KOPT-K1 (cell line): Measurements from ENCODE around the gene RBP7.
"Not testable (repeated sequence)": the region's sequence is repeated elsewhere in the genome, so short reads cannot be mapped to it uniquely, and the experiment has no call there.

Experiments
- H3K27ac ChIP-seq: fragments of 200-600 bp; sonication (generic); 2 replicates; pipeline ENCODE4 v1.5.1; 2016; ENCODE audit warnings: antibody characterized with exemption, mild to moderate bottlenecking, low read depth, low read length; ENCODE audit not compliant: poor library complexity, severe bottlenecking
- H3K36me3 ChIP-seq: fragments of 200-600 bp; sonication (generic); 2 replicates; pipeline ENCODE4 v1.5.1; 2017; ENCODE audit warnings: antibody characterized with exemption, mild to moderate bottlenecking, low read length, moderate library complexity; ENCODE audit not compliant: insufficient read depth
- H3K9me3 ChIP-seq: fragments of 200-600 bp; sonication (generic); 2 replicates; pipeline ENCODE4 v1.5.1; 2017; ENCODE audit warnings: antibody characterized with exemption, low read length, mild to moderate bottlenecking; ENCODE audit not compliant: insufficient read depth, poor library complexity, severe bottlenecking

RBP7 gene

DNA sequence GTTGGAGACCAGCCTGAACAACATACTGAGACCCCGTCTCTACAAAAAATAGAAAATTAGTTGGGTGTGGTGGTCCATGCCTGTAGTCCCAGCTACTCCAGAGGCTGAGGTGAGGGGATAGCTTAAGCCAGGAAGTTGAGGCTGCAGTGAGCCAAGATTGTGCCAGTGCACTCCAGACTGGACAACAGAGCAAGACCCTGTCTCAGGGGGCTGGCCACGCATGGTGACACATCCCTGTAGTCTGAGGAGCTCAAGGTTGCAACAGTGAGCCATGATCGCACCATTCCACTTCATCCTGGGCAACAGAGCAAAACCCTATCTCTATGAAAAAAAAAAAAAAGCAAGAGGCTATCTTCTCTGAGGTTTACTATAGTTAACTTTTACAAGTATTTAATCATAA, 23.1 kb downstream of the RBP7 start:
- Histone ChIP-seq H3K36me3 (no peaks in the 10 kb centered on the region), H3K9me3 (no peaks in the 10 kb centered on the region), H3K27ac (no peak overlapping the region)

DNA sequence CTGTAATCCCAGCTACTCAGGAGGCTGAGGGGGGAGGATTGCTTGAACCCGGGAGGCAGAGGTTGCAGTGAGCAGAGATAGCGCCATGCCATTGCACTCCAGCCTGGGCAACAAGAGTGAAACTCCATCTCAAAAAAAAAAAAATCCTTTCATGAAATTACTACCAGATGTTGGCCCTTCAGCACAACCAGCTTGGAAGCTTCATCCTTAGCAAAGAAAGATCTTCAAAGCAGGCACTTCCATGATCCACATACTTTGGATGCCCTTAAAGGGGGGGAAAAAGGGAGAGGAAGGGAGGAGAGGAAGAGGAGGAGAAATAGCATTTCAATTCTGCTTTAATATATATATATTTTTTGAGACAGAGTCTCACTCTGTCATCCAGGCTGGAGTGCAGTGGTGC, 23.6 kb downstream of the RBP7 start:
- not testable (repeated sequence) for H3K9me3 ChIP-seq, H3K36me3 ChIP-seq, H3K27ac ChIP-seq

DNA sequence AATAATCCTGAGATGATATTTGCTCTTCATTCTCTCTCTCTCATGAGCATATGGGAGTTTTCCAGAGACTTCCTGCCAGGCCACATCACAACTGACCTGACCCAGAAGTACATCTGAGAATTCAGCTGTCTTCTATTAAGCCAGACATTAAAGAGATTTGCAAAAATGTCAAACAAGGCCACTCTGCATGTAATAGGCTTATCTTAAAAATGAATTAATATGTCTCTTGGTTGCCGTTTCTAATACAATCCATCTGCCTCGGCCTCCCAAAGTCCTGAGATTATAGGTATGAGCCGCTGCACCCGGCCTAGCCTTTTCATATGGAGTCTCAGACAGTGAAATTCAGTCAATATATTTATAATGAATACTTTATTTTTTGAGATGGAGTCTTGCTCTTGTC, 25.0 kb downstream of the RBP7 start:
- not testable (repeated sequence) for H3K27ac ChIP-seq, H3K9me3 ChIP-seq, H3K36me3 ChIP-seq

DNA sequence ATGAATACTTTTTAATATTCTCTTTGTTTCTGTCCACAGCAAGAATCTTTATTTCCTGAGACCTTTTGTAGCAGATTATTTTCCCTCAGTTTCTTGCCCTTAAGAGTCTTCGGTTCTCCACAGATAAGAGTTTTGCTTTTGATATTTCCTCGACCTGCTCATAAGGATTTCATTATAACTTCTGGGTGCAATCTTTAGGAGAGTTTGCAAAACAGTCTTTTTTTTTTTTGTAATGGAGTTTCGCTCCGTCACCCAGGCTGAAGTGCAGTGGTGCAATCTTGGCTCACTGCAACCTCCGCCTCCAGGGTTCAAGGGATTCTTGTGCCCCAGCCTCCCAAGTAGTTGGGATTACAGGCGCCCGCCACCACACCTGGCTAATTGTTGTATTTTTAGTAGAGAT, 25.6 kb downstream of the RBP7 start:
- H3K36me3 ChIP-seq = no peaks in the 10 kb centered on the region
- no peak overlapping the region for H3K27ac ChIP-seq

DNA sequence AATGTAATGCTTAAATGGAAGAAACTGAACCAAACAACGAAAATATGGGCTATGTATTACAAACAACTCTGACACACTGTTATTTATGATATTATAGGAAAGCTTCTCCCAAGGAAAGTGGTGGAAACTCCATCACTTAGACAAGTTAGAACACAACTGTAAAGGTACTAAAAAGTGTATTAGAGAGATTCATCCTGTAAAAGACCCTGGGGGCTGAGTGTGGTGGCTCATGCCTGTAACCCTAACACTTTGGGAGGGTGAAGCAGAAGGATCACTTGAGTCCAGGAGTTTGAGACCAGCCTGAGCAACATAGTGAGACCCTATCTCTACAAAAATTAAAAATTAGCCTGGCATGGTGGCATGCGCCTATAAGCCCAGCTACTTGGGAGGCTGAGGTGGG, 28.3 kb downstream of the RBP7 start:
- H3K9me3 ChIP-seq = no peaks in the 10 kb centered on the region
- H3K36me3 ChIP-seq = no peaks in the 10 kb centered on the region
- no peak overlapping the region for H3K27ac ChIP-seq

More for the DNA sequence above, 25.6 kb downstream of the RBP7 start:
- H3K9me3 ChIP-seq = no peaks in the 10 kb centered on the region

DNA sequence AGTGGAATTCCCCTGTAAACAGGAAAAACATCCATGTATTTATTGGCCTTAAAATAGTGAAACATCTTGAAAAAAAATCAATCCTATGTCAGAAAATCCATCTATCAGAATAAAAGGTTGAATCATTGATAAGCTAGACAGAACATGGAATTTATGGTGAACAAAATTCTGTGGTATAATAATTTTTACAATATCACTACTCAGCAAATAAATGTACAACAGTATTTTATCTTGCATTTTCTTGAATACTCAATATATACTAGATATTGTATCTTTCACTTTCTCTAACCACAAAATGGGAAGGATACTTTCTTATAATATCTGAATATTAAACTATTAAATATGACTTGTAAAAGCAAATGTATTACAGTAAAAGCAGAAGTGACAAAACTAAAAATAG, 30.0 kb downstream of the RBP7 start:
- H3K36me3 ChIP-seq = no peaks in the 10 kb centered on the region
- H3K27ac ChIP-seq = no peak overlapping the region
- no peaks in the 10 kb centered on the region for H3K9me3 ChIP-seq

DNA sequence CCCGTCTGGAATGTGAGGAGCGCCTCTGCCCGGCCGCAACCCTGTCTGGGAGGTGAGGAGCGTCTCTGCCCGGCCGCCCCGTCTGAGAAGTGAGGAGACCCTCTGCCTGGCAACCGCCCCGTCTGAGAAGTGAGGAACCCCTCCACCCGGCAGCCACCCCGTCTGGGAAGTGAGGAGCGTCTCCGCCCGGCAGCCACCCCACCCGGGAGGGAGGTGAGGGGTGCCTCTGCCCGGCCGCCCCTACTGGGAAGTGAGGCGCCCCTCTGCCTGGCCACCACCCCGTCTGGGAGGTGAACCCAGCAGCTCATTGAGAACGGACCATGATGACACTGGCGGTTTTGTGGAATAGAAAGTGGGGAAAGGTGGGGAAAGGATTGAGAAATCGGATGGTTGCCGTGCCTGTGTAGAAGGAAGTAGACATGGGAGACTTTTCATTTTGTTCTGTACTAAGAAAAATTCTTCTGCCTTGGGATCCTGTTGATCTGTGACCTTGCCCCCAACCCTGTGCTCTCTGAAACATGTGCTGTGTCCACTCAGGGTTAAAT, 32.0 kb downstream of the RBP7 start:
- not testable (repeated sequence) for H3K36me3 ChIP-seq, H3K27ac ChIP-seq, H3K9me3 ChIP-seq

DNA sequence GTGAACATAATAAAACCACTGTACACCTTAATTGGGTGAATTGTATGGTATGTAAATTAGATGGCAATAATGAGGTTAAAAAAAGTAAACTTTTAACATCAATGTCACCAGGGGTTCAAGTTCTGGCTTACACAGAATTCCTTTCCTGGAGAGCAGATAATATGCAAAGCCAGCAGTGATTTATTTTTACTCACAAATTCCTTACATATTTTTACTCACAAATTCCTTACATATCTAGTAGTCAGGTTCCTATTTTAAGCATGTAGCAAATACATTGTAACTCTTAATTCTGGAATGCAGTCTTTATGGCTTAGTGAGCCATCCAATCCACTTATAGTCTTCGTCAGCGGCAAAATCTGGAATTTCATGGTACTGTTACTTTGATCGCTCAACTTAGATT, 34.4 kb downstream of the RBP7 start:
- no peak overlapping the region for H3K27ac ChIP-seq
- no peaks in the 10 kb centered on the region for H3K36me3 ChIP-seq
- no peaks in the 10 kb centered on the region for H3K9me3 ChIP-seq

DNA sequence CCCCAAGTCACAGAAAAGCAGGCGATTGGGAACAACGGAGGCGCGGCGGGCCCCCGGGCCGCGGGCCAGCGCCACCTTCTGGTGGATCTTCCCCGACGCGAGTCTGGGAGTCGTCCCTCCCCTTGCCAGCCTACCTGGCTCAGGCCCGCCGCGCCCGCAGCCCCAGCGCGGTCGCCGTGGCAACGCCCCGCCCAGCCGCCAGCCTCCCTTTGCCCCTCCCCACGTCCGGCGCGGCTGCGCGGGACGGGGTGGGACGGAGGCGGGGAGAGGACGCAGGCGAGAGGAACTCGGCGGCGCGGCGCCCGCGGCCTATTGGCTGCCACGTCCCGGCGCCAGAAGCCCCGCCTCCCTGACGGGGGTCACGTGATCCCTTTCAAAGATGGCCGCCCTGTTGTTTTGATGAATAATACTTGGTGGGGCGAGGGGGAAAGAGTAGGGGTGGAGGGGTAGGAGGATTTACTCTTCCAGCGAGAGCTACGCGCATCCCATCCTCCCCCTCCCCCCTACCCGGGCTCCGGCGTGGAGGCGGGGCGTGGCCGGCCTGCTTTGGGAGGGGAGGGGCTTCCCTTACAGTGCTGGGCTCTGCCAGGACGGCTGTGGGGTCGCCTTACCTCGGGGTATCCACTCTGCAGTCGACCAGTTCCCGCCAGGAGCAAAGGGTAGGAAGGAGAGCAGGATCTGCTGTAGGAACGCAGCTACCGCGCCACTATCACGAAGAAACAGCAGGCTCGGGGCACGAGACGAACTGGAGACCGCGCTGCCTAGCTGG, 35.7 kb downstream of the RBP7 start, which contains the start of gene UBE4B:
Gene UBE4B (plus strand): TSS at position 369 of the 769 bp plus-strand sequence. CDS start 713 bp downstream, outside the sequence.
- peaks cover 8% of the 10 kb centered on the region for H3K36me3 ChIP-seq
- no peaks in the 10 kb centered on the region for H3K9me3 ChIP-seq
- H3K27ac ChIP-seq = peak within 1 kb of the TSS; percentile 75

DNA sequence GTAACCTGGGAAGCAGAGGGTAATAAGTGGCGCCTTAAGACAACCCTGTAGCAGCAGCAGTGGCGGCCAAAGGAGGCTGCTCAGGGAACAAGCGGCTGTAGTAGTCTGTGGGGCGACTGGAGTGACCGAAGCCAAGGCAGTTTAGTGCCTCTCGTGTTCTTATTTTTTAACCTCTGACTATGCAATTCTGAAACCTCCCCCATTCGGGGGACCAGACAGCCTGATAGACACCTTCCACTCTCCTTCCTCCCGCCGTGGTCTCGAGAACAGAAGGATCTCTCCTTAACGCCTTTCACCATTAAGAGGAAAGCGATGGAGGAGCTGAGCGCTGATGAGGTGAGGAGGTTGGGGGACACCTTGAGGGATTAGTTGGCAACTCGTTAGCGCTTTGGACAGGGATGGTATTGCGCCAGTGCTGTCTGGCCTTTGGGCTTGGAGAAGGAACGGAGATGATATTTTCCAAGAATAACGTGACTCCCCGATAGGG, 36.4 kb downstream of the RBP7 start:
- Histone ChIP-seq H3K36me3 (peaks cover 15% of the 10 kb centered on the region), H3K9me3 (no peaks in the 10 kb centered on the region), H3K27ac (peak overlapping the region; percentile 75)

DNA sequence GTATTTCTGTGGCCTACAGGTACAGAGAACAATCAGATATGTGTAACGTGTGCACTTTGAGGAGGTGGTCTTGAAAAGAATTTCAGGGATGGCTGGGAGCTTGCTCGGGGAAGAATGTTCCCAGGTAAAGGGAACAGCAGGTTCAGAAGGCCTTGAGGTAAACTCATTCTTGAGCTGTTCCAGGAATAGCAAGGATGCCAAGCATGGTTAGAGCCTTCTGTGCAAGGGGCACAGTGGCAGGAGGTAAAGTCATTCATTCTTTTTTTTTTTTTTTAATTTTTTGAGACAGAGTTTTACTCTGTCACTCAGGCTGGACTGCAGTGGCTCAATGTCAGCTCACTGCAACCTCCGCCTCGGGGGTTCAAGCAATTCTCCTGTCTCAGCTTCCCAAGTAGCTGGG, 45.7 kb downstream of the RBP7 start:
- peaks cover 31% of the 10 kb centered on the region for H3K36me3 ChIP-seq
- no peaks in the 10 kb centered on the region for H3K9me3 ChIP-seq
- no peak overlapping the region for H3K27ac ChIP-seq

DNA sequence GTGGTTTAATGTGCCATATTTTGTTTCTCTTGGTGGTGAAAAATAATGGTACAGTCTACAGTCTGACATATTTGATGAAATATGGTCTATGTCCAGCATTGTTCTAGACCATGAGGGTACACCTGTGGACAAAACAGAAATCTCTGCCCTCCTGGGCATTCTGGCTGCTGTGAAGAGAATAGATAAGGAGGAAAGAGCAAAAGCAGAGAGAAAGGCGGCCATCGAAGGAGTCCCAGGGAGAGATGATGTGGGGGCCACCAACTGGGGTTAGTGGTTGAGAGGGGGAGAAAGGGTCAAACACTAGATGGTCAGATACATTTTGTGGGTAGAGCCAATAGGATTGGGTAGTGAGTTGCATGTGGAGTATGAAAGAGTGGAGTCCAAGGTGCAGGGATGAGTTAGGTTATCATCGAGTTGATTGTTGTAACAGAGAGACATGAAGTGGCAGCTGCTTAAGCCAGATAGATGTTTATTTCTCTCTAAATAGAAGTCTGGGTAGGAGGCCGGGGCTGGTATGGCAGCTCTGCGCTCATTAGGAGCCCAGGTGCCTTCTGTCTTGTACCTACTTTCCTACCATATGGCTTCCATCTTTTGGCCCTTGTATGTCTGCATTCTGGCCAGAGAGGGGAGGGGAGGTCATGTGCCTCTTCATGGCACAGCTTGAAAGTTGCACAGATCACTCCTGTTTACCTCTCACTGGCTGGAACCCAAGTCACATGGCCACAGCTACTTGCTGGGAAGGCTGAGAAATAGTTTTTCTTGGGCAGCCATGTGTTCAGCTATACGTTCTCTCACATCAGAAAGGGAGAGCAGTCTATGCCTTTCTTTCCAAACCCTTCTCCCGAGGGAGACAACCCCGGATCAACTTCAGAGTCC, 48.7 kb downstream of the RBP7 start:
- Histone ChIP-seq H3K36me3 (peaks cover 22% of the 10 kb centered on the region; the same call in 1 of the 2 replicates), H3K27ac (no peak overlapping the region)

DNA sequence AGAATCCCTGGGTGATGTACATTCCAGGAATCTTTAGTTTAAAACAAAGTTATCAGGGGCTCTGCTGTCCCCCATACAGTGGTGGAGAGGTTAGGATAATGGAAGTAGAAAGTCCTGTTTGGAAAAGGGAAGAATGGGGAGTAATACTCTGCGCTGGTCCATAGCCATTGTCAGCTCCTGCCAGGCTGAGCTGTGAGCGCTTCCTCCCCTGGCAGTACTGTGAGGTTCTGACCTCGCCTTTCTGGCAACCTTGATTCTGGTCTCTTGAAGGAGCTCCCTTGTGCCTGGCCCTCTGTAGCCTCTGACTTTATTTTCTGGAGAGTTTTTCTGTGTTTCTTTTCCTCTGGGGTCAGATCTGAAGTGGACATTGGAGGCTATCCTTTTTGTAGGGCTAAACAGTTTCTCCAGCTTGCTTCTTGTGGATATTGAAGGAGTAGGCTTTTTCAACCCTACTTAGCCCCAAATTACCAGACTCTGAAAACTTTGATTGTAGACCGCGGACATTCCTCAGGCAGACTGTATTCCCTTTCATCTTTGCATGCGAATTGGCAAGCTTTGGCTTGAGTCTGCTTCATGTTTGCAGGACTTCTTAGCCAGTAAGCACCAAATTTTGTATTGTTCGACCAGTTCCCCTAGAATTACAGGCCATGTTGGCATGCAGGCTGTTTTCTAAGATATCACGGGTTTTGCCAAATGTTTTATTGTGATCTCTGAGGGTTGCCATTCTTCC, 49.5 kb downstream of the RBP7 start:
- H3K27ac ChIP-seq = no peak overlapping the region
- H3K36me3 ChIP-seq = peaks cover 25% of the 10 kb centered on the region; the same call in 1 of the 2 replicates
- H3K9me3 ChIP-seq = no peaks in the 10 kb centered on the region

More for the DNA sequence above, 48.7 kb downstream of the RBP7 start:
- no peaks in the 10 kb centered on the region for H3K9me3 ChIP-seq

DNA sequence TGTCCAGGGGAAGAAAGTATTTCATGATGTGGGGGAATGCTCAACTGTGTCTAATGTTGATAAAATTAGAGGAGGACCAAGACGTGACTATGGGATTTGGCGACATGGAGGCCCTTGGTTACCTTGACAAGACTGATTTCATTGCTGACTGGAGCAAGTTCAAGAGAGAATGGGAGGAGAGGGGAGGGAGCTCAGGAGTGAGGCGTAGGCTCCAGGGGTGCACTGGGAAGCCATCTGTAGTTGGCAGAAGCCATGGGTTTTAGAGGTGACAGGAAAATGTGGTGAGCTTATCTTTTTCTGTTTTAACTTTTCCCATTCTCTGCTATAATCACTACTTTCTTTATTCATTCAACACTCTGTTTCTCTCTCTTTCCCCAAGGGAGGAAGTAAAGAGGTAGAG, 51.6 kb downstream of the RBP7 start:
- H3K27ac ChIP-seq = no peak overlapping the region
- H3K36me3 ChIP-seq = peaks cover 33% of the 10 kb centered on the region; the same call in 1 of the 2 replicates
- no peaks in the 10 kb centered on the region for H3K9me3 ChIP-seq
